Esophagus squamous epithelium (tissue), 4 donors: ENCODE results near the gene PEAK1.

ENCODE experiments used
- POLR2A ChIP-seq, 4 donors: fragments of 450-650 bp; IDR thresholded peaks; one replicate each; pipeline ENCODE4 v1.6.1; 2017; ENCODE audit warnings: antibody characterized with exemption in 4 of 4, mild to moderate bottlenecking in 4 of 4, moderate library complexity in 3 of 4
- TF ChIP-seq, protein P1 (sequence below), 6 experiments: fragments of 450-650 bp in 4 of 6; fragments of 200-600 bp in 2 of 6; sonication (generic) in 2 of 6; IDR thresholded peaks; one replicate each; pipeline ENCODE4 v1.5.1; 2016 to 2019; ENCODE audit warnings: antibody characterized with exemption in 6 of 6, mild to moderate bottlenecking in 4 of 6, moderate library complexity in 4 of 6

DNA sequence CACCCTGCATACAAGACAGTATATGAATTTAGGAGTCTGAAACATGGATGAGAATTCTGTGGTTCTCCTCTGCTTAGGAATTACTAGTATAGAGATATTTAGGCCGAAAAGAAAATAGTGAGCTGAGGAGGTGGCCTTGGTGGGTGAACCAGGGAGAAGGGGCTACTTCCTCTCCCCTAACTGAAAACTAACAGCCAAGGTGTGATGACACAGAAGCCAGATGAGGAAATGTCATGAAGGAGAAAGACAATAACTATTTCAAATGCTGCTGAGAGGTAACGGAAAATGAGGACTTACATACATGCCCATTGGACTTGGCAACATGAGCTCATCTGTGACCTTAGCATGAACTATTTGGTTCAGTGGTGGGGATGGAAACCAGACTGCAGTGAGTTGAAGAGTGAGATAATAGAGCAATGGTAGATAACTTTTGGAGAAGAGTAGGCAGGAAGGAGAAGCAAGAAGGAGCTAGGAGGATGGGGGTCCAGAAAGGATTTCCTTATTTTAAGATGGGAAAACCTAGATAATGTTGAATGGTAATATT, 234.6 kb downstream of the PEAK1 start:
- TF ChIP-seq, protein P1, sequence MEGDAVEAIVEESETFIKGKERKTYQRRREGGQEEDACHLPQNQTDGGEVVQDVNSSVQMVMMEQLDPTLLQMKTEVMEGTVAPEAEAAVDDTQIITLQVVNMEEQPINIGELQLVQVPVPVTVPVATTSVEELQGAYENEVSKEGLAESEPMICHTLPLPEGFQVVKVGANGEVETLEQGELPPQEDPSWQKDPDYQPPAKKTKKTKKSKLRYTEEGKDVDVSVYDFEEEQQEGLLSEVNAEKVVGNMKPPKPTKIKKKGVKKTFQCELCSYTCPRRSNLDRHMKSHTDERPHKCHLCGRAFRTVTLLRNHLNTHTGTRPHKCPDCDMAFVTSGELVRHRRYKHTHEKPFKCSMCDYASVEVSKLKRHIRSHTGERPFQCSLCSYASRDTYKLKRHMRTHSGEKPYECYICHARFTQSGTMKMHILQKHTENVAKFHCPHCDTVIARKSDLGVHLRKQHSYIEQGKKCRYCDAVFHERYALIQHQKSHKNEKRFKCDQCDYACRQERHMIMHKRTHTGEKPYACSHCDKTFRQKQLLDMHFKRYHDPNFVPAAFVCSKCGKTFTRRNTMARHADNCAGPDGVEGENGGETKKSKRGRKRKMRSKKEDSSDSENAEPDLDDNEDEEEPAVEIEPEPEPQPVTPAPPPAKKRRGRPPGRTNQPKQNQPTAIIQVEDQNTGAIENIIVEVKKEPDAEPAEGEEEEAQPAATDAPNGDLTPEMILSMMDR (IDR thresholded peaks at IDR 0.05): no peak
- no peak for TF ChIP-seq POLR2A (IDR thresholded peaks at IDR 0.05)
